Left lobe of liver (tissue), 1 donor: Measurements from ENCODE around the gene BLCAP. TPM values are rescaled to one million over a fixed set of nuclear protein-coding genes. Genes with fewer than 3 reads are reported as not detected.

ENCODE experiments used
- total RNA-seq: library from RNA; stranded (reverse); gene quantifications from one replicate; pipeline ENCODE4 v1.2.1, GENCODE V29; 2021
- donor health status: DM: no; HTN: yes; CAD: no.

BLCAP gene
- total RNA-seq, 1 donor from 2014 or later, result 70.4 TPM

Other genes starting within 250 kb of the BLCAP start
- 12.3 TPM for gene MANBAL, start 238.2 kb downstream of the BLCAP start, total RNA-seq
- 9.6 TPM for gene SRC, start 181.7 kb downstream of the BLCAP start, total RNA-seq
- 0.15 TPM for gene NNAT, start 6.6 kb downstream of the BLCAP start, total RNA-seq
- gene CTNNBL1, start 166.2 kb upstream of the BLCAP start, total RNA-seq, result 41.4 TPM